ENCODE results near the gene MRPS5. TPM values are rescaled to one million over a fixed set of nuclear protein-coding genes. Genes with fewer than 3 reads are reported as not detected.
"Not testable (repeated sequence)": the region's sequence is repeated elsewhere in the genome, so short reads cannot be mapped to it uniquely, and the experiment has no call there.

MRPS5 gene
- total RNA-seq, result 67.9 and 75.9 TPM in 2 replicates

DNA sequence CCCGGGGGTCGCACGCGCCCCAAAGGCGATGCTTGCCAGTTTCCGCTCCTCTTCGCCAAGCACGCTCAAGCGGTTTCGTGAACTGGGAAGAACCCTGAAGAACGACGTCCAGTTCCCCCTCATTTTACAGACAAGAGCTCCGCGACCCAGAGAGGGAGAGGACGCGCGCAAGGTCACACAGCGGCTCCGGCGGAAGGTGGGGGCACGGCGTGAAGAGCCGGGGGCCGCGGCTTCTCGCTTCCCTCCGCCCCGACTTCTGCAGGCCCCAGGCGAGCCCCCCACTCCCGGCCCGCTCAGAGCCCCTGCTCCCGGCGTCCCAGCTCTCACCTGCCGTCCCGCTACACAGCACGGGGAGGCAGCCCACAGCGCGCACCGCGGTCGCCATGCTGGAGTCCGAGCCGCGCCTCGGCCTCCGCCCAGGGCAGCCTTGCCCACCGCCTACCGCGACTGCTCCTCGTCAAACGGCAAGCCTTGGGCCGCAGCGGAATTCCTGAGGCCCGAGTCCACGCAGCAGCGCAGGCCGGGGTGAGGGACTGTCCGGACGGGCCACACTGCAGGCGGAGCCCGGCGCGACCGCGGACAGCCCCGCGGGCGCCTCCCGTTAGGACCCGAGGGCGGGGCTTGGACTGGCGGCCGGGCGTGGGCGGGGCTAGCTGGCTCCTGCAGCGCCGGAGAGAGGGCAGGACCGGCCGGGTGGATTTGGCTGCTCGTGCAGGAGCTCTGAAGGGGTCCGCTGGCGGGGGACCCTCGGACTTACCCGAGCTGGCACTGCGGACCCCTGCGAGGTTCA, at the start of gene MRPS5:
MRPS5 (minus strand) TSS at position 402 of the 790 bp plus-strand sequence; CDS start at position 385, 17 bp downstream.
- peak; percentile 15 for DNase-seq (ENCODE audit: low read depth, low spot score)

DNA sequence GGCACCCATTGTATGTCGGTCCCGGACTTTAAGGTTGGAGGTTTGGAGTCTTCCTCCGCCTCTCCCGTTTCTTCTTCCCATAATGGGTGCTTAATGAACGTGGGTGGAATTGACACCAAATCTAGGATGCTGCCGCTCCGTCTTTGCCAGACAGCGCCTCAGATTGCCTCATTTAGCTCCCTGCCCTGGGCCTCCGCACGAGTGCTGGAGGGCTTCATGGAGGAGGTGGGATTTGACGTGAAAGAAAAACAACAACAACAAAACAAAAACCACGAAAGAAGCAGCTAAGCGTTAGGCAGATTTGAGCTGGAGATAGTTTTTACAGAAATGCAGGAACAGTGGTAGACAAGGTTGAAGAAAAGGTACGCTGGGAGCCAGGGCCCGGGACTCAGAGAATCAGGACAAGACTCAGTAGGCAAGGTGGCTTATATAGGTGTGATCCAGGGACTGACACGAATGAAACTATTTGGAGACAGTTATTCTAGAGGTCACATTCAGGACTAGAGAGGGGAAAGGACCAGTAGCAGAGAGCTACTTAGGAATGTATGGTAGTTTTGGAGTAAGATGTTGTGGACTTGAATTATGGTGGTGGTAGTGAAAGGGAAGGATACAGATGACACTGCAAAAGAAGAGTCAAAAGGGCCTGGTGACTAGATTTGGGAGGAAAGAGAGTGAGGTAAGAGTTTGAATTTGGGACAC, 44.6 kb upstream of the MRPS5 start:
- no peak for DNase-seq (ENCODE audit: low read depth, low spot score)

- DNase-seq (ENCODE audit: low read depth, low spot score), result peak; percentile 91
Measured at GRCh38 chr2:95165371-95166064, 43.9 kb upstream of the MRPS5 start, which contains the start of gene ZNF2. TSS of gene ZNF2 (plus strand) at chr2:95165809. CDS start at chr2:95176227, 10,418 bp downstream.

- no peak for DNase-seq (ENCODE audit: low read depth, low spot score)
Measured at GRCh38 chr2:95165030-95165370, 43.4 kb upstream of the MRPS5 start.

DNA sequence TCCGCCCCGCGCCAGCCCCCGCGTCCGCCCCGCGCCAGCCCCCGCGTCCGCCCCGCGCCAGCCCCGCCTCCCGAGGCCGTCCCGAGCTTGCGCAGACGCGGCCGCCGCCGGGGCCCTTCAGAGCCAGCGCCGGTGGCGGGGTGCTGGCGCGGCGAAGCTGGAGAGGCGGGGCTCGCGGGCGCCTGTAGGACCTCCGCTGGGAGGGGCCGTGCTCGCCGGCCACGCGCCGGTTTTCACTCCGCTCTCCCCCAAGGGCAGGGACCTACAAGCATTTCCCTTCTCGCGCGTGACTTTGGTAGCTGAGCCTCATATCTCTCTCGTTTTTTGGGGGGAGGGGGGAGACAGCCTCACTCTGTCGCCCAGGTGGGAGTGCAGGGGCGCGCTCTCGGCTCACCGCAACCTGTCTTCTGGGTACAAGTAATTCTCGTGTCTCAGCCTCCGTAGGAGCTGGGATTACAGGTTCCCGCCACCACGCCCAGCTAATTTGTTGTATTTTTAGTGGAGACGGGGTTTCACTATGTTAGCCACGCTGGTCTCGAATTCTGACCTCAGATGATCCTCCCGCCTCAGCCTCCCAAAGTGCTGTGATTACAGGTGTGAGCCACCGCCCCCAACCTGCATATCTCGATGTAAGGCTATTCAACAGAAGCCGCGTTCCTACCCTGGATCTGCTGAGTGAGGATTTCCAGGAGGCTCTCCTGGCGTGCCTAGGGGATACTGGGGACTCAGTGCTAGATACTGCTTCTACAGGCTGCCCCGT, 38.3 kb upstream of the MRPS5 start, which contains the start of gene ZNF514:
ZNF514 (minus strand) TSS at position 159 of the 760 bp plus-strand sequence. CDS start 6,595 bp downstream, outside the sequence.
- DNase-seq (ENCODE audit: low read depth, low spot score), result peak; percentile 19

- DNase-seq (ENCODE audit: low read depth, low spot score), result no peak
Measured at GRCh38 chr2:95158891-95159619, 37.4 kb upstream of the MRPS5 start.

GRCh38 chr2:95158441-95158840, 36.8 kb upstream of the MRPS5 start:
- DNase-seq (ENCODE audit: low read depth, low spot score), result no peak

- DNase-seq (ENCODE audit: low read depth, low spot score), result no peak
Measured at GRCh38 chr2:95149397-95149984, 27.9 kb upstream of the MRPS5 start.

DNA sequence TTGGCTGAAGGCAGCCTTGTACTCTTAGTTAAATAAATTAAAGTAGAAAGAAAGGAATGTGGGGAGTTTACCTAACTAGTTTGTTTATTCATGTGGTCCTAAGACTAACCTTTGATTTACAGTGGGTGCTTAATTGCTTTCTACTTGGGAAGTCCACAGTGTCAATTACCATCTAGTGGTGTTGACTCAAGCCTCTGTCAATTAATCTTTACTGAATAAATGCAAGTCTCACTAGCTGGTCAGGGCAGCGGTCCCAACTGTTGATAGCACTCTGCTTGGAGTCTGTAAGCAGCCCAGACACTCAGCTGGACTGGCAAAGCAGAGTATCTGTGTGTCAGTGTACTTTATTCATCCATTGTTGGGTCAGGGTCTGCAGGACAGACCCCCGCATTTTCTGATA, 22.2 kb upstream of the MRPS5 start:
- no peak for DNase-seq (ENCODE audit: low read depth, low spot score)

GRCh38 chr2:95138702-95139101, 17.1 kb upstream of the MRPS5 start:
- DNase-seq (ENCODE audit: low read depth, low spot score), result no peak

GRCh38 chr2:95122197-95122551, 566 bp upstream of the MRPS5 start:
- DNase-seq (ENCODE audit: low read depth, low spot score), result no peak

GRCh38 chr2:95121093-95121406, 558 bp downstream of the MRPS5 start:
- no peak for DNase-seq (ENCODE audit: low read depth, low spot score)

- peak; percentile 11 for DNase-seq (ENCODE audit: low read depth, low spot score)
Measured at GRCh38 chr2:95115418-95115817, 6.2 kb downstream of the MRPS5 start.

DNA sequence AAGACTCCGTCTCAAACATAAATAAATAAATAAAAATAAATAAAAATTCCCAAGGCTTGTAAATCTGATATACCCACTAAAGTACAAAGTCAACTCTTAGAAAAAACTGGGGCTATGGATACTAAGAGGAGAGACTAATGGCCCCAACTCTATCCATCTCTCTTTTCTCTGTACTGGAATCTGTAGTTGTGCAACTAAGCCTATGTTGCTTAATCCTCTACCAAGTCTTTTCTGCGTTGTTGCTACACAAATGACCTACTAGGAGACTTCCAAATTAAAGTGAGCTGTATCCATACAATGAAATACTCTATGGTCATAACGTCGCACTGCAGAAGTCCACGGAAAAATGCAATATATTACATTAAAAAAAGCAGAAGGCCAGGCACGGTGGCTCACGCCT, 8.1 kb downstream of the MRPS5 start:
- no peak for DNase-seq (ENCODE audit: low read depth, low spot score)

GRCh38 chr2:95110395-95110794, 11.2 kb downstream of the MRPS5 start:
- no peak for DNase-seq (ENCODE audit: low read depth, low spot score)

- no peak for DNase-seq (ENCODE audit: low read depth, low spot score)
Measured at GRCh38 chr2:95109260-95109659, 12.3 kb downstream of the MRPS5 start.

- DNase-seq (ENCODE audit: low read depth, low spot score), result no peak
Measured at GRCh38 chr2:95106081-95106480, 15.5 kb downstream of the MRPS5 start.

- no peak for DNase-seq (ENCODE audit: low read depth, low spot score)
Measured at GRCh38 chr2:95104606-95105005, 17.0 kb downstream of the MRPS5 start.

- no peak for DNase-seq (ENCODE audit: low read depth, low spot score)
Measured at GRCh38 chr2:95099910-95100309, 21.7 kb downstream of the MRPS5 start.

DNA sequence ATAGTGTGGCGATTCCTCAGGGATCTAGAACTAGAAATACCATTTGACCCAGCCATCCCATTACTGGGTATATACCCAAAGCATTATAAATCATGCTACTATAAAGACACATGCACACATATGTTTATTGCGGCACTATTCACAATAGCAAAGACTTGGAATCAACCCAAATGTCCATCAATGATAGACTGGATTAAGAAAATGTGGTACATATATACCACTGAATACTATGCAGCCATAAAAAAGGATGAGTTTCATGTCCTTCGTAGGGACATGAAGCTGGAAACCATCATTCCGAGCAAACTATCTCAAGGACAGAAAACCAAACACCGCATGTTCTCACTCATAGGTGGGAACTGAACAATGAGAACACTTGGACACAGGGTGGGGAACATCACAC, 23.3 kb downstream of the MRPS5 start:
- not testable (repeated sequence) for DNase-seq (ENCODE audit: low read depth, low spot score)

Data from pulmonary artery endothelial cell (primary cell).